B cell (primary cell): ENCODE results near the gene SH3TC1.

Experiments used
- CTCF ChIP-seq: fragments of 200-600 bp; IDR thresholded peaks from one replicate; pipeline ENCODE4 v1.8.0; 2022; ENCODE audit warnings: antibody characterized with exemption, mild to moderate bottlenecking
- EZH2 ChIP-seq: IDR thresholded peaks from 2 replicates; pipeline ENCODE4 v1.6.1; 2012; ENCODE audit warnings: borderline replicate concordance, low read depth, mild to moderate bottlenecking, moderate library complexity, low read length; ENCODE audit not compliant: insufficient read depth, poor library complexity, severe bottlenecking

- TF ChIP-seq CTCF (no peak), EZH2 (no peak)
These were observed 77.5 kb downstream of the SH3TC1 start for GRCh38 chr4:8276358-8277240.
